Ishikawa (cell line): ENCODE results near the gene NR5A2.

Source experiments
- CEBPB ChIP-seq: IDR thresholded peaks from 2 replicates; pipeline ENCODE4 v1.6.1; 2012
- CREB1 ChIP-seq: IDR thresholded peaks from 2 replicates; pipeline ENCODE4 v1.6.1; 2012; ENCODE audit warnings: low read depth
- EP300 ChIP-seq: IDR thresholded peaks from 2 replicates; pipeline ENCODE4 v1.6.1; 2012; ENCODE audit warnings: borderline replicate concordance
- FOXM1 ChIP-seq: IDR thresholded peaks from 2 replicates; pipeline ENCODE4 v1.6.1; 2012; ENCODE audit warnings: low read depth, borderline replicate concordance
- MAX ChIP-seq: IDR thresholded peaks from 2 replicates; pipeline ENCODE4 v1.6.1; 2012
- RAD21 ChIP-seq: IDR thresholded peaks from 2 replicates; pipeline ENCODE4 v1.6.1; 2012; ENCODE audit warnings: low read depth
- REST ChIP-seq: IDR thresholded peaks from 2 replicates; pipeline ENCODE4 v1.6.1; 2012; ENCODE audit warnings: low read depth, mild to moderate bottlenecking
- TCF12 ChIP-seq: IDR thresholded peaks from 2 replicates; pipeline ENCODE4 v1.6.1; 2012; ENCODE audit warnings: low read depth
- USF1 ChIP-seq: IDR thresholded peaks from 2 replicates; pipeline ENCODE4 v1.6.1; 2012

- no peak for TF ChIP-seq EP300
- TF ChIP-seq FOXM1, result no peak
- TF ChIP-seq RAD21, result no peak
- TF ChIP-seq CREB1, result no peak
- no peak for TF ChIP-seq TCF12
- TF ChIP-seq MAX, result no peak
- TF ChIP-seq CEBPB, result no peak
- TF ChIP-seq REST, result no peak
- no peak for TF ChIP-seq USF1
These were observed 45.3 kb downstream of the NR5A2 start for GRCh38 chr1:200072636-200073285.
